Ectodermal cell (in vitro differentiated cells): ENCODE results near the gene ETV3.

Experiments used
- H3K27ac ChIP-seq: 2 replicates; pipeline ENCODE4 v1.7.0; 2013; ENCODE audit warnings: mild to moderate bottlenecking, low read depth, low read length; ENCODE audit not compliant: insufficient read depth, poor library complexity, severe bottlenecking
- H3K27me3 ChIP-seq: 2 replicates; pipeline ENCODE4 v1.7.0; 2013; ENCODE audit warnings: mild to moderate bottlenecking, low read length; ENCODE audit not compliant: insufficient read depth, control insufficient read depth, poor library complexity, severe bottlenecking
- H3K36me3 ChIP-seq: one replicate; pipeline ENCODE4 v1.7.0; 2013; ENCODE audit warnings: low read length; ENCODE audit not compliant: control insufficient read depth, insufficient read depth
- H3K4me1 ChIP-seq: one replicate; pipeline ENCODE4 v1.7.0; 2013; ENCODE audit warnings: low read length; ENCODE audit not compliant: control insufficient read depth, insufficient read depth
- H3K4me3 ChIP-seq: 2 replicates; pipeline ENCODE4 v1.7.0; 2013; ENCODE audit warnings: low read depth, low read length, control low read depth; ENCODE audit not compliant: insufficient read depth
- H3K9me3 ChIP-seq: 2 replicates; pipeline ENCODE4 v1.7.0; 2013; ENCODE audit warnings: mild to moderate bottlenecking, low read length, moderate library complexity; ENCODE audit not compliant: control insufficient read depth
- WGBS, 2 experiments: methylation state at CpG; one replicate each; pipeline ENCODE4 v1.1.7; 2013; ENCODE audit warnings: missing lambda C conversion rate in 2 of 2; 5-methylcytosine and 5-hydroxymethylcytosine counted together

Gene ETV3

DNA sequence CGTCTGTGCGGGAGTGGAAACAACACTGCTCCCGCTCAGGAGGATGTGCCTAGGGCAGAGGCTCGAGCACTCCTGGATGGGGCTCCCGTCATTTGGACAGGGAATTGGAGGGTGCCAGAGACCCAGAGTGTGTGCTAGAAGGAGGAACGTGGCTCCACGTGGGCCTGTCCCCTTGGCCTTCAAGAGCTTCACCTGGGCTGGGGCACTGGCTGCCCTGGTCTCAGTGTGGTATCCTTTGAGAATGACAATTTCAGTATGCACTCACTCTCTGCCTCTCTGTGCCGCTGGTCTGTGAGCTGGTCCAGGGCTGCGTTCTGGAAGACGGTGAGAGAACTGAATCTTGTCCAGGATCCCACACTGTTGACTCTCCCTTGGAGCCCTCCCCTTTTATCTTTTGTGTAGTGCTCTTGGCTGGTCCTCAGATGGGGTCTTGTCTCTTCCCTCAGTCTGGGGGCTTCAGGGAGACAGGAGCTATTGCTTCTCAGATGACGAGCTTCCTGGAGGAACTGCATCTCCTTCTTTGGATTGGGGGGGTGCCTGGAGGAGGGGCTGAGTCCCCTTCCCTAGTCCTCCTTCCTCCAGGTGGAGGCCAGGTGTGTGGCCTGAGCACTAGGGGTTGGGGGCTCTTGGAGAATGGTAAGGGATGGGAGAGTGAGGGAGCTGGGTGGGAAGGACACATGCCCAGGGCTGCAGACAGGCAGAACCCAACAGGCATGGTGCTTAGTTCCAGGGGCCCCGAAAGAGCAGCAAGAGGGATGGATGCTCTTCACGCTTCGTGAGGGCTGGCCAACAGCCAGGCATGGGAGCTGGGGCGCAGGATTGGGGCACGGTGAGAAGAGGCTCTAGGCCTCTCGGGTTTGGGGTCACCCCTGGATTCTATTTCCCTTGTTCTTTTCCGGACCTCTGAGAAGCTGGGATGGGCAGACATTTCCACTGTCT lies 23.7 kb downstream of the ETV3 start:
- Histone ChIP-seq H3K36me3 (no peaks in the 10 kb centered on the region), H3K27ac (no peak overlapping the region), H3K27me3 (no peaks in the 10 kb centered on the region), H3K9me3 (no peaks in the 10 kb centered on the region), H3K4me3 (no peak overlapping the region), H3K4me1 (peaks cover 55% of the 10 kb centered on the region)
- WGBS, 2 experiments, result 90 to 91% methylated on average over 18 of the region's 18 CpGs

DNA sequence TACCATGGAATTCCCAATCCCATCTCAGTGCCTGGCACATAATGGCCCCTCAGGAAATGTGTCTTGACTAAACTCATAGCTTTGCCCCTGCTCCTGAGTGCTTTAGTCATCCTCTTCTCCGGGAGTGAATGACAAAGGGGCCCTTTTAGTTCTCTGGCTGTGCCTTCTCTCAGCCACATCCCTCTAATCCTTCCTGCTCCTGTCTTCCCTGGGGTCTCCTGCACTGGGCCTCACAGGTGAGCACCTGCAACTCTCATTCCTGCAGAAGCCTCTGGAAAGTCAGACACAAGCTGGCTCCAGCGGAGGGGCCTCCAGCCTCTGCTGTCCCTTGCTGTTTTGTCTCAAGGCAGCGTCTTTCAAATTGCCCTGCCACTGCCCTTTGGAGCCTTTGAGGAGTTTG lies 24.6 kb downstream of the ETV3 start:
- Histone ChIP-seq H3K36me3 (no peaks in the 10 kb centered on the region), H3K9me3 (no peaks in the 10 kb centered on the region), H3K4me3 (no peak overlapping the region), H3K4me1 (peaks cover 55% of the 10 kb centered on the region), H3K27me3 (no peaks in the 10 kb centered on the region), H3K27ac (no peak overlapping the region)
- 45 to 47% methylated on average over 3 of the region's 3 CpGs for WGBS, 2 experiments

DNA sequence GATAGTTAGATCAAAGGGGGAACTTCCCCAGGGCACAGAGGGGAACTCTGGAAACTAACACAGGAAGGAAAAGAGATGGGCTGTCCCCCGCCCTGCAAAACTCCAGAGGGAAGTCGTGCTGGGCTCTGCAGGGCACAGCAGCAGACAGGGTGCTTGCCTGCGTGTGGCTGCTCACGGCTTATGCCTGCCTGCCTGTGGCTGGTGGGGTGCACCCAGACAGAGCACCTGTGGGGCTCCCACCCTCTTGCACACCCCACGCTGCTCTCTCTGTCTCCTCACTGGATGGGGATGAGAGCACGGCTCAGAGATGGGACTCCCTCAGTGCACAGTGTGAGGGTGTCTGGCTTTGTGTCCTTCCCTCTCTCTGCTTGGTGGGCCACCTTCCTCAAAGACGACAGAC lies 25.1 kb downstream of the ETV3 start:
- H3K9me3 ChIP-seq, result no peaks in the 10 kb centered on the region
- H3K27me3 ChIP-seq, result no peaks in the 10 kb centered on the region
- no peak overlapping the region for H3K27ac ChIP-seq
- 80 to 82% methylated on average over 7 of the region's 7 CpGs for WGBS, 2 experiments
- peaks cover 56% of the 10 kb centered on the region for H3K4me1 ChIP-seq
- no peaks in the 10 kb centered on the region for H3K36me3 ChIP-seq
- H3K4me3 ChIP-seq, result no peak overlapping the region

DNA sequence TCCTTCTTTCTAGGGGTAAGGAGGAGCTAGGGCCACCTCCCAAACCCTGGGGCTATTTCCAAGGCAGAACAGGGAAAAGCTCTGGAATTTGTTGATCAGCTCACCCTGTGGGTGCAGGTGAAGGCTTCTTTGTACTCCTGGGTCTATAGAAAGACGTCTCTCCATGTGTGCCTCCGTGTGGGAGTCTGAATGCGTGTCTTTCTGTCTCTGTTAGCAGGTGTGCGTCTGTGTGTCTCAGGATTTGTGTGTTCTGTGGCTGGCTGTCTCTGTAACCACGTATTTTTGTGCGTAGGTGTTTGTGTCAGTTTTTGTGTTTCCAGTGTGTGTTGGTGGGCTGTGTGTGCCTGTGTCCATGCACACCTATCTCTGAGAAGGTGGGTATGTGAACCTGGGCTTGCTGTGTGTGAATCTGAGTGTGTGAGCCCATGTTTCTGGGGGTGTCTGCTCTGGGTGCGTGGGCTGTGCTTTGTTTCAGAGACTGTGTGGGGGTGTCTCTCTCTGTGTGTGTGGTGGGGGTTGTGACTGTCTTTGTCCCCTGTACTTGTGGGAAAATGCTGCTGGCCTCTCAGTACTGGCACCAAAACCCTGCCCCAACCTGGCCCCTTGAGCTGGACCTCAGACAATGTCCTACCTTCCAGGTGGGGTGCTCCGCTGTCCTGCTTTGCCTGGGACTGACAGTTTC lies 25.9 kb downstream of the ETV3 start:
- H3K36me3 ChIP-seq, result no peaks in the 10 kb centered on the region
- H3K27ac ChIP-seq, result no peak overlapping the region
- no peaks in the 10 kb centered on the region for H3K27me3 ChIP-seq
- H3K4me3 ChIP-seq, result no peak overlapping the region
- WGBS, 2 experiments, result 67 to 72% methylated on average over 8 of the region's 8 CpGs
- H3K9me3 ChIP-seq, result no peaks in the 10 kb centered on the region
- peaks cover 58% of the 10 kb centered on the region for H3K4me1 ChIP-seq

DNA sequence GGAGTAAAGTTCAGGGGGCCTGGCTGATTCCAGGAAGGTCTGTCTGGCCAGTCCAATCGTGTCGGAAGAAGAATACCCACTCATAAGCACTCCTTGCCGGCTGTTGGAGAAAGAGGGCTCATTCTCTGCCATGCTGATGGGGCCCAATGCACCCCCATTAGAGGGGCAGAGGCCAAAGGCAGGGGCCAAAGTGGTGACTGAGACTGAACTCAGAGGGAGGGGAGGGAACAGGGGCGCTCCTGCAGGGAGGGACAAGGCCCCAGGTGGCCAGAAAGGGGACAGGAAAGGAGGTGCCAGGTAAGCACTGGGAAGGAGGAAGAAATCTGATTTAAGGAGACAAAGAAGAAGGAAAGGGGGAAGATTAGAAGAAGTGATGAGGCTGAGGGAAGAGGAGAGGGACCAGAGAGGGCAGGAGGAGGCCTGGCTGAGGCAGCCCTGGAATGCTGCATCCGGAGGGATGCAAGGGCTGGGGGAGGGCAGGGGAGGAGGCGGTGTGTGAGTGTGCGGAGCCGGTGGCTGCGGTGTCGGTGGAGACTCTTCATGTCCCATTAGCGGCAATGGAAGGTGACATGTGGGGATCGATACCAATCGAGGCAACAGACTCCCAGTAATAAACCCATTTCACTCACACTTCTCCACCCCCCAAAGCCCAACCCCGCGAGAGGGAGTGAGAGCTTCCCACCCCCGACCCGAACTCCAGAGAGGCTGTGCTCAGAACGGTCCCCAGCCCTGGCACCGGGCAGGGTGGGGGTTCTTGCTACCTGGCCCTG lies 26.6 kb downstream of the ETV3 start:
- Histone ChIP-seq H3K4me3 (no peak overlapping the region), H3K4me1 (peaks cover 54% of the 10 kb centered on the region), H3K9me3 (no peaks in the 10 kb centered on the region), H3K27me3 (no peaks in the 10 kb centered on the region), H3K27ac (no peak overlapping the region), H3K36me3 (no peaks in the 10 kb centered on the region)
- WGBS, 2 experiments, result 45% methylated on average over 19 of the region's 19 CpGs

DNA sequence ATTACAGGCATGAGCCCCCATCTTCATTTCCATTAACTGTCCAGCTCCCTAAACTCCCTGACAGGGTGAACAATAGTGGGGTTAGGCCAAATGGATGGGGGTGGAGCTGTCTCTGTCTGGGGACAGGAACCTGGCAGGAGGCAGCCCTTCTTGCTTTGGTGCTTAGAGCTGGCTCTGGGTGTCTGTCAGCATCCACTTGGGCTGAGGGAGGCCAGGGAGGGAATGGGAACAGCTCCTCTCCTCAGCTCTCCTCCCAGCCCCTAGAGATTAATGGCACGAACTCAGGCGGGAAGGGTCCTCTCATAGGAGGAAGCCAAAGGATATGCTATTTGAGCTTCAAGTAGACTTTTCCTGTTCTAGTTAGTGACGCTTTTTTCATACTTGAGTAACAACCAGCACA lies 27.5 kb downstream of the ETV3 start:
- no peak overlapping the region for H3K27ac ChIP-seq
- H3K4me3 ChIP-seq, result no peak overlapping the region
- WGBS, 2 experiments, result 88 to 90% methylated on average over 3 of the region's 3 CpGs
- no peaks in the 10 kb centered on the region for H3K36me3 ChIP-seq
- no peaks in the 10 kb centered on the region for H3K27me3 ChIP-seq
- H3K4me1 ChIP-seq, result peaks cover 46% of the 10 kb centered on the region
- H3K9me3 ChIP-seq, result no peaks in the 10 kb centered on the region

DNA sequence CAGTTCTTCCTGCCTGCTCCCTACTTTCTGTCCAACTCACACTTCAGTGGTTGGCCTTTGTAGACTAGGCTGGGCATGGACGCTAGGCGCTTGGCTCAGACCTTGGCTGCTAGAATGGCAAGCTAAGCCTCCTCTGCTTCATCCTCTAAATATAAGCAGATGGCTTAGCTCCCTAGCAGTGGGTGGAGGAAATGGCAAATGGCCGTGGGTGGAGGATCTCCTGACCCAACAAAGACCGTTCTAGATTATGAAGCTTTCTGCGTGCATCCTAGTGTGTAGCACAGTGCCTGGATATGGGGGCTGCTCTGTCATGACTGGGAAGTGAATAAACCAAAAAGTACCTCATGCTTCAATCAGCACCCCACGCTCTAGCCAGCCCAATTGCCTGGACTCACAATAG lies 28.2 kb downstream of the ETV3 start:
- Histone ChIP-seq H3K27ac (no peak overlapping the region), H3K9me3 (no peaks in the 10 kb centered on the region), H3K4me3 (no peak overlapping the region), H3K36me3 (no peaks in the 10 kb centered on the region), H3K4me1 (peaks cover 41% of the 10 kb centered on the region), H3K27me3 (no peaks in the 10 kb centered on the region)
- 94 to 95% methylated on average over 6 of the region's 6 CpGs for WGBS, 2 experiments

DNA sequence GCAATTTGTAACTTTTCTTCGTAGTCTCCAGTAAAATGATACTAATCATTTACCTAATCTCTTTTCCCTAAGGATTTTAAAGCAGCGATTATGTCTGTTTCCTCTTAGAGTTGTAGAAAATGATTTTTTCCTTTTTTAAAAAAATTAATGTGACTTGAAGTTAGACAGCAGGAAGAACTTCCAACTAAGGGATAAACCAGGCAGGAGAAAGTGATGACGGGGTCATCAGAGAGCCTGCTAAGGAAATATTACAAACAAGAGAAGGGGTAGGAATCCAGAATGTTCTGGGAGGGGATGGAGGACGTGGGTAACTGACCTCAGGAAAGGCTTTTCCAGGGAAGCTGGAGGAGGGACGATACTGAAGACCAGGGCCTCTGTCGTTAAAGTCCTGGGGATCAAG lies 29.7 kb downstream of the ETV3 start:
- H3K27ac ChIP-seq, result no peak overlapping the region
- H3K9me3 ChIP-seq, result no peaks in the 10 kb centered on the region
- H3K4me3 ChIP-seq, result no peak overlapping the region
- peaks cover 29% of the 10 kb centered on the region for H3K4me1 ChIP-seq
- H3K36me3 ChIP-seq, result no peaks in the 10 kb centered on the region
- WGBS, 2 experiments, result 91 to 93% methylated on average over 6 of the region's 6 CpGs
- no peaks in the 10 kb centered on the region for H3K27me3 ChIP-seq

DNA sequence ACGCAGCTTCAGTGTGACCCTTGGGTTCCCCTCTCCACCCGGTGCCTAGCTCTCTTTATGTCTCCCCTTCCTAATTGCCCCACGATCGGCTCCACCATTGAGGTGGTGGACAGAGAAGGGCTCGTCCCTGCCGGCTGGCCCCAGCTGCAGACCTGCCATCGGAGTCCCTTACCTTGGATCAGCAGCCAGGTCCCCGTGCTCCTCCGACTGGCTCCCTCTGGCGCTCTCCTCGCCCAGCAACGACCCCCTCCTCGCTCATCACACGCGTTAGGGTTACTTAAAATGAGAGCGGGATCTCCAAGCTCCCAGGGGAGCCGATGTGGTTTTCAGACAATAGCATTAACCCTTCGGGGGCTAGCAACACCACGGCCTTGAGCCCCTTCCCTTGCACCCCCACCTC lies 30.5 kb downstream of the ETV3 start:
- Histone ChIP-seq H3K4me1 (peaks cover 26% of the 10 kb centered on the region), H3K27ac (no peak overlapping the region), H3K36me3 (no peaks in the 10 kb centered on the region), H3K4me3 (no peak overlapping the region), H3K9me3 (no peaks in the 10 kb centered on the region), H3K27me3 (no peaks in the 10 kb centered on the region)
- WGBS, 2 experiments, result 63 to 64% methylated on average over 19 of the region's 19 CpGs

DNA sequence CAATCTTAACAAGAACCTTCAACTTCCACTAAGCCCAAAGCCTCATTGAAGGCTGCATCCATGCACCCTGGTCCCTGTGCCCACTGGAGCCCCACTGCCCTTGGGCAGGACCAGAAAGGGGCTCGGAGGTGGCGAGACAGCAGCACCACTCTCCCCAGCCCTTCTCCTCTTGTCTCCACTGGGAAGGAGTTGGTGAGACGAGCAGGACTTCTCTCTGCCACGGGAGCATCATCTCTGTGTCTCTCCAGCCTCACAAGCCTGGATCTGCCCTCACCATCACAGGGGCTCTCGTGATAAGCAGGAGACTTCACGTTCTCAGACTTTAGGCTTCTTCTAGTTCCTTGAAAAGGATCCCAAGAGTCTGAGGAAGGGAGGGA lies 31.4 kb downstream of the ETV3 start:
- 93 to 94% methylated on average over 6 of the region's 6 CpGs for WGBS, 2 experiments
- Histone ChIP-seq H3K27me3 (no peaks in the 10 kb centered on the region), H3K36me3 (no peaks in the 10 kb centered on the region), H3K4me3 (no peak overlapping the region), H3K9me3 (no peaks in the 10 kb centered on the region), H3K4me1 (peaks cover 17% of the 10 kb centered on the region), H3K27ac (no peak overlapping the region)
